Progenitor cell of endocrine pancreas (in vitro differentiated cells): Measurements from ENCODE around the gene KCTD17. TPM values are rescaled to one million over a fixed set of nuclear protein-coding genes. Genes with fewer than 3 reads are reported as not detected.
"Not testable (repeated sequence)": the region's sequence is repeated elsewhere in the genome, so short reads cannot be mapped to it uniquely, and the experiment has no call there.

Source experiments
- DNase-seq: peaks from one replicate; pipeline ENCODE4 v3.0.0; 2021; ENCODE audit warnings: low spot score; ENCODE audit not compliant: unreplicated experiment
- H3K27ac Mint-ChIP-seq: 2 replicates; pipeline ENCODE4 v1.8.0; 2021; ENCODE audit warnings: mild to moderate bottlenecking, moderate library complexity, mixed read lengths
- H3K27me3 Mint-ChIP-seq: 2 replicates; pipeline ENCODE4 v1.8.0; 2021; ENCODE audit warnings: mixed read lengths
- H3K36me3 Mint-ChIP-seq: 2 replicates; pipeline ENCODE4 v1.8.0; 2022; ENCODE audit warnings: mixed read lengths; ENCODE audit not compliant: insufficient read depth
- H3K4me1 Mint-ChIP-seq: 2 replicates; pipeline ENCODE4 v1.8.0; 2021; ENCODE audit warnings: low read depth, mixed read lengths
- H3K4me3 Mint-ChIP-seq: 2 replicates; pipeline ENCODE4 v1.8.0; 2021; ENCODE audit warnings: low read depth, mild to moderate bottlenecking, moderate library complexity, mixed read lengths
- H3K9me3 Mint-ChIP-seq: 2 replicates; pipeline ENCODE4 v1.8.0; 2021; ENCODE audit warnings: low read depth, mixed read lengths
- CTCF ChIP-seq: fragments of 200-600 bp; sonication (generic); IDR thresholded peaks from one replicate; pipeline ENCODE4 v1.5.0; 2021; ENCODE audit warnings: antibody characterized with exemption, mild to moderate bottlenecking; ENCODE audit not compliant: unreplicated experiment
- total RNA-seq: library from RNA; stranded (reverse); gene quantifications from 2 replicates; pipeline ENCODE4 v1.2.1, GENCODE V29; 2021

KCTD17 gene
- total RNA-seq, 1 donor from 2014 or later, result 38.8 TPM

GRCh38 chr22:37068859-37069258 is 17.3 kb downstream of the KCTD17 start:
- Mint-ChIP-seq H3K9me3 (no peaks in the 10 kb centered on the region), H3K36me3 (no peaks in the 10 kb centered on the region), H3K4me3 (no peak overlapping the region), H3K4me1 (peaks cover 3% of the 10 kb centered on the region), H3K27me3 (peaks cover 27% of the 10 kb centered on the region), H3K27ac (no peak overlapping the region)
- no peak for TF ChIP-seq CTCF
- DNase-seq, result peak; percentile 26

GRCh38 chr22:37069319-37069718 is 17.8 kb downstream of the KCTD17 start:
- peaks cover 3% of the 10 kb centered on the region for H3K4me1 Mint-ChIP-seq
- no peaks in the 10 kb centered on the region for H3K36me3 Mint-ChIP-seq
- no peaks in the 10 kb centered on the region for H3K9me3 Mint-ChIP-seq
- no peak overlapping the region for H3K27ac Mint-ChIP-seq
- no peak for TF ChIP-seq CTCF
- no peak overlapping the region for H3K4me3 Mint-ChIP-seq
- DNase-seq, result no peak
- peaks cover 29% of the 10 kb centered on the region for H3K27me3 Mint-ChIP-seq

- H3K4me1 Mint-ChIP-seq, result peaks cover 3% of the 10 kb centered on the region
- TF ChIP-seq CTCF, result no peak
- no peaks in the 10 kb centered on the region for H3K36me3 Mint-ChIP-seq
- peaks cover 33% of the 10 kb centered on the region for H3K27me3 Mint-ChIP-seq
- H3K9me3 Mint-ChIP-seq, result no peaks in the 10 kb centered on the region
- H3K27ac Mint-ChIP-seq, result no peak overlapping the region
- H3K4me3 Mint-ChIP-seq, result no peak overlapping the region
- DNase-seq, result no peak
Observed at GRCh38 chr22:37069719-37070118, 18.2 kb downstream of the KCTD17 start.

- no peak overlapping the region for H3K4me3 Mint-ChIP-seq
- H3K27me3 Mint-ChIP-seq, result peaks cover 39% of the 10 kb centered on the region
Observed at GRCh38 chr22:37070334-37070733, 18.8 kb downstream of the KCTD17 start.

GRCh38 chr22:37070744-37071143 is 19.2 kb downstream of the KCTD17 start:
- no peak for TF ChIP-seq CTCF
- Mint-ChIP-seq H3K4me3 (no peak overlapping the region), H3K4me1 (peaks cover 1% of the 10 kb centered on the region), H3K27ac (no peak overlapping the region), H3K27me3 (peaks cover 43% of the 10 kb centered on the region), H3K36me3 (no peaks in the 10 kb centered on the region), H3K9me3 (no peaks in the 10 kb centered on the region)
- DNase-seq, result no peak

More at GRCh38 chr22:37070334-37070733, 18.8 kb downstream of the KCTD17 start:
- TF ChIP-seq CTCF, result no peak
- no peak for DNase-seq
- no peaks in the 10 kb centered on the region for H3K36me3 Mint-ChIP-seq
- H3K27ac Mint-ChIP-seq, result no peak overlapping the region
- peaks cover 3% of the 10 kb centered on the region for H3K4me1 Mint-ChIP-seq
- no peaks in the 10 kb centered on the region for H3K9me3 Mint-ChIP-seq

- peaks cover 44% of the 10 kb centered on the region for H3K27me3 Mint-ChIP-seq
- not testable (repeated sequence) for H3K4me3 Mint-ChIP-seq, H3K27ac Mint-ChIP-seq, H3K36me3 Mint-ChIP-seq, H3K9me3 Mint-ChIP-seq, H3K4me1 Mint-ChIP-seq, DNase-seq
Observed at GRCh38 chr22:37071850-37072592, 20.5 kb downstream of the KCTD17 start.
